NCI-H82 treated with DMSO at 0.1 percent for 48 hours (cell line): Measurements from ENCODE around the gene SYNDIG1L.
A peak's percentile ranks its signal among the peaks of the same experiment; 100 is the strongest.

Experiments used
- DNase-seq: peaks from one replicate; lab custom pipeline; 2025; ENCODE audit not compliant: unreplicated experiment; lab: John Stamatoyannopoulos, UW

SYNDIG1L gene

DNA sequence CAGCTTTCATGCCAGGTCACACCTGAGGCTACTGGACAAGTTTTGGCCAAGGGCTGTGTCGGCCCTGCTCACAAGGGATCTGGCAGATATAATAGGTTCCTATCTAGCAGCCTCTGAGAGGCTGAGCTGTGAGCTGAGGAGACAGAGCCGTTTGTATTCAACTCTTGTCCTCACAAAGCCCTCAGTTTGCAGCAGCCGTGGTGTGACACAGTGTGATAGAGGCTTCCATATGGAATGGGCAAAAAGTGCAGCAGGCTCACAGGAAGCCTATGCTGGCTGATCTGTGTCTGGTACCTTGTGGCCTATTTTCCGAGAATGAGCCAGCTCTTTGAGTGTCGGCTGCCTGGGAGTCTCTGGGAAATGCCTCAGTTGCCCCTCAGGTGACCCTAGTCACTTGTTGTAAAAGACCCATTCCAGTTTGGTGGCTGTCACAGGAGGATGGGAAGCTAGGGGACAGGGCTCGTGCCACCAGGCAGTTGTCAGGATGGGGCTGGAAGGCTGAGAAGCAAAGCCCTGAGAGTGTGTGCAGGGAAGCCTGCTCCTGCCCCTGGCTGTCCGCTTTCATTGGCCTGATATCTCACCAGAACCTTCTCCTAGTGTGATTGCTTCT lies 61.6 kb downstream of the SYNDIG1L start:
- no peak for DNase-seq

DNA sequence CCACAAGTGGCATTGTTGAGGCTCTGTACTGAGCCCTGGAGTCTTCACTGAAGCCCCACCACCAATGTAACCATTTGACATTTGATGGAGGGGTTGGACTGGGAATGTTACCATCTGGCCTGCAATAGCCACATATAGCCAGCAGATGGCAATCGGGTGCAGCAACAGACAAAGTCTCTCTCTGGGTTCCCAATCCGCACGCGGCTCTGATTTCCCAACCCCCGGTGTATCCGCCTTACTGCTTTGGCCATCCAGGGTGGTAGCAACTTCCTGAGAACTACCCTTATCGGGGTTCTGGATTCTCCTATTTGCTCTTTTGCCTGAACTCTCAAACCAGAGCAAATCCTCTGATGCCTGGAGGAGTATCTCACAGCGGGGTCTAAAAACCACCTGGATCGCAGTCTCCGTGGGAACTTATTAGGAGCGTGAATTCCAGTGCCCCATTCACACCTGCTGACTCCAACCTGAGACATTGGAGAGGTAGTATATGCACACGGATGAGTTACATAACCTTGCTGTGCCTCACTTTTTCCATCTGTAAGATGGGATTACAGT lies 63.6 kb downstream of the SYNDIG1L start:
- peak; percentile 51 for DNase-seq

DNA sequence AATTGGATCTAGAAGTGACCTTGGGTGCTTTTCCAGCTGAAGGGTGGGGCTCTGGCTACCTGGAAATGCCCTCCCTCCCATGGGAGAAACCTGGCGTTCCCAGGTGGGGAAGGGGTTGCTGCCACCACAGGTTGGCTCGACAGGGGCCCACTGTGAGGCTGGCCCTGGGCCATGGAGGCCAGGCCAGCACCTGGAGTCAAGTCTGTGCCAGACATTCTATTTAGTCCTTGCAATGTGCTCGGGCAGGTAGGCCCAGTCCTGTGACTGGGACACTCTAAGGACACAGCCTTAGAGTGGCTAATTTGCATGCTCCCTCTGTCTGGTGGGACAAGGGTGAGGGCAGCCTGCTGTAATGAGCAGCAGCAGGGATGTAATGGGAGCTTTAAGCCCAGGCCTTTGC lies 65.8 kb downstream of the SYNDIG1L start:
- DNase-seq, result no peak

DNA sequence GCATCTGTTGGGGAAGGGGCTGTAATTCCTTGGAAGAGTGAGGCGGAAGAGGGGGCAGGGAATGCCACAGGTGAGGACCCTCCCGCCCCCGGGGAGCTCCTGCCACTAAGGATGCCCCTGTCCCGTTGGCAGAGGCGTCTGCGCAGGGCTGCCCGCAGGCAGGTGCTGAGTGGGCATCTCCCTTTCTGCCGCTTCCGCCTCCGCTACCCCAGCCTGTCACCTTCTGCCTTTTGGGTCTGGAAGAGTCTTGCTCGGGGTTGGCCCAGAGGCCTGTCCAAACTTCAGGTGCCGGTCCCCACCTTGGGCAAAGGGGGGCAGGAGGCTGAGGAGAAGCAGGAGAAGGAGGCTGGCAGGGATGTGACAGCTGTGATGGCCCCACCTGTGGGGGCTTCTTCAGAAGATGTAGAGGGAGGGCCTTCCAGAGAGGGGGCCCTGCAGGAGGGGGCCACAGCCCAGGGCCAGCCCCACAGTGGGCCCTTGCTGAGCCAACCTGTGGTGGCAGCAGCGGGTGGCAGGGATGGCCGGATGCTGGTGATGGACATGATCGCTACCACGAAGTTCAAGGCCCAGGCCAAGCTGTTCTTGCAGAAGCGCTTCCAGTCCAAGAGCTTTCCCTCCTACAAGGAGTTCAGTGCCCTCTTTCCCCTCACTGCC lies 67.7 kb downstream of the SYNDIG1L start:
- no peak for DNase-seq

DNA sequence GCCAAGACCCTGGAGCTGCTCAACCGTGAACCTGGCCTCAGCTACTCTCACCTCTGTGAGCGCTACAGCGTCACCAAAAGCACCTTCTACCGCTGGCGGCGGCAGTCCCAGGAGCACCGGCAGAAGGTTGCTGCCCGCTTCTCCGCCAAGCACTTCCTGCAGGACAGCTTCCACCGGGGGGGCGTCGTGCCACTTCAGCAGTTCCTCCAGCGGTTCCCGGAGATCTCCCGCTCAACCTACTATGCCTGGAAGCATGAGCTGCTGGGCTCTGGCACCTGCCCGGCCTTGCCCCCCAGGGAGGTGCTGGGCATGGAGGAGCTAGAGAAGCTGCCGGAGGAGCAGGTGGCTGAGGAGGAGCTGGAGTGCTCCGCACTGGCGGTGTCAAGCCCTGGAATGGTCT lies 68.4 kb downstream of the SYNDIG1L start:
- DNase-seq, result no peak

DNA sequence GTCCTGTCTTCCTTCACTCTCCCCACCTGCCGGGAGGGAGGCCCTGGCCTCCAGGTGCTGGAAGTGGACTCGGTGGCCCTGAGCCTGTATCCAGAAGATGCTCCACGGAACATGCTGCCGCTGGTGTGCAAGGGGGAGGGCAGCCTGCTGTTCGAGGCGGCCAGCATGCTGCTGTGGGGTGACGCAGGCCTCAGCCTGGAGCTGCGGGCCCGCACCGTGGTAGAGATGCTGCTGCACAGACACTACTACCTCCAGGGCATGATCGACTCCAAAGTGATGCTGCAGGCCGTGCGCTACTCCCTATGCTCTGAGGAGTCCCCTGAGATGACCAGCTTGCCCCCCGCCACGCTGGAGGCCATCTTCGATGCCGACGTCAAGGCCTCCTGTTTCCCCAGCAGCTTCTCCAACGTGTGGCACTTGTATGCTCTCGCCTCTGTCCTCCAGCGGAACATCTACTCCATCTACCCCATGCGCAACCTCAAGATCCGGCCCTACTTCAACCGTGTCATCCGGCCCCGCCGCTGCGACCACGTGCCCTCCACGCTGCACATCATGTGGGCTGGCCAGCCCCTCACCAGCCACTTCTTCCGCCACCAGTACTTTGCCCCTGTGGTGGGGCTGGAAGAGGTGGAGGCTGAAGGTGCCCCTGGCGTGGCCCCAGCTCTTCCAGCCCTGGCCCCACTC lies 69.0 kb downstream of the SYNDIG1L start:
- DNase-seq, result no peak
